Endothelial cell of umbilical vein (primary cell): ENCODE results near the gene INHBB.

ENCODE experiments used
- CTCF ChIP-seq, 2 donors: IDR thresholded peaks; 1 replicate in 1 of 2; 2 replicates in 1 of 2; pipeline ENCODE4 v1.5.1; 2011; ENCODE audit warnings: low read length in 2 of 2, mild to moderate bottlenecking in 2 of 2, moderate library complexity in 2 of 2, control low read depth in 1 of 2, inconsistent platforms in 1 of 2, low read depth in 1 of 2; ENCODE audit not compliant: insufficient read depth in 1 of 2; ENCODE audit errors: extremely low read depth in 1 of 2
- EZH2 ChIP-seq: IDR thresholded peaks from 2 replicates; pipeline ENCODE4 v1.6.1; 2012; ENCODE audit warnings: borderline replicate concordance, low read depth, mild to moderate bottlenecking, moderate library complexity, low read length, inconsistent platforms; ENCODE audit not compliant: severe bottlenecking
- JUN ChIP-seq: IDR thresholded peaks from 2 replicates; pipeline ENCODE4 v1.6.1; 2011; ENCODE audit warnings: borderline replicate concordance, low read depth; ENCODE audit not compliant: insufficient read length, insufficient read depth

GRCh38 chr2:120350080-120350479 lies 4.1 kb downstream of the INHBB start:
- TF ChIP-seq EZH2 = no peak
- no peak for TF ChIP-seq CTCF (IDR thresholded peaks at IDR 0.05; ENCODE audit: extremely low read depth in 1 of 2, insufficient read depth in 1 of 2, low read depth in 1 of 2, low read length in 2 of 2)
- no peak for TF ChIP-seq JUN
